Sciatic nerve (tissue), 2 donors: Measurements from ENCODE around the gene PCIF1. TPM values are rescaled to one million over a fixed set of nuclear protein-coding genes. Genes with fewer than 3 reads are reported as not detected.
A peak's percentile ranks its signal among the peaks of the same experiment; 100 is the strongest.

ENCODE experiments used
- ATAC-seq: fragments of 200-7000 bp; cut with Tn5 transposase; one replicate; pipeline ENCODE4 v1.9.1; 2020; ENCODE audit warnings: mild to moderate bottlenecking, moderate library complexity
- DNase-seq: peaks from one replicate; pipeline ENCODE4 v3.0.0-alpha.2; 2020; ENCODE audit warnings: low spot score
- intact Hi-C: fragments of 100-400 bp; cut with DNase I; formaldehyde crosslinking; loops from one replicate; pipeline ENCODE4 v1.14.2; 2022
- total RNA-seq: library from RNA; stranded (reverse); fragmentation: NEBNext Ultra II Directional; extraction: Animal tissue kit (Norgen Biotek cat#: 25700); gene quantifications from one replicate; pipeline ENCODE4 v1.2.1, GENCODE V29; 2021
- donor health status: DM: no; HTN: no; CAD: no.
- donor health status: DM: no; HTN: no; CAD: no.

The PCIF1 gene
- 38.2 TPM for total RNA-seq

- intact Hi-C loops, result no loop called here
- peak; percentile 93 for ATAC-seq
- DNase-seq, result peak; percentile 99
Measured at GRCh38 chr20:45934586-45935415, at the start of gene PCIF1. TSS of gene PCIF1 (plus strand) at chr20:45934683. CDS start at chr20:45939000, 4,317 bp downstream.

- no peak for DNase-seq
- intact Hi-C loops, result no loop called here
- ATAC-seq, result no peak
Measured at GRCh38 chr20:45886590-45887345, 47.7 kb upstream of the PCIF1 start.

- DNase-seq (no peak), ATAC-seq (no peak)
- intact Hi-C loops, result no loop called here
Measured at GRCh38 chr20:45887346-45887715, 47.2 kb upstream of the PCIF1 start, which contains the start of gene SPATA25. TSS of gene SPATA25 (minus strand) at chr20:45887622. CDS start at chr20:45887590, 32 bp downstream.

GRCh38 chr20:45888681-45889080 is 45.8 kb upstream of the PCIF1 start:
- ATAC-seq (no peak), DNase-seq (no peak)
- intact Hi-C loops, result no loop called here

- intact Hi-C loops, result loop anchor here (10.0 kb wide), 1 partner anchor 64 kb away; no protein-coding TSS in a partner anchor
- peak; percentile 90 for ATAC-seq
- peak; percentile 91 for DNase-seq
Measured at GRCh38 chr20:45890077-45890984, 44.2 kb upstream of the PCIF1 start.

GRCh38 chr20:45890985-45891983 is 43.2 kb upstream of the PCIF1 start, which contains the start of the genes CTSA and NEURL2:
TSS of gene CTSA (plus strand) at chr20:45891335. CDS start at chr20:45891569, 234 bp downstream.
TSS of gene NEURL2 (minus strand) at chr20:45891208. CDS start at chr20:45890991, 217 bp downstream.
- DNase-seq (peak; percentile 97), ATAC-seq (peak; percentile 93)
- intact Hi-C loops, result loop anchor here (10.0 kb wide), 1 partner anchor 64 kb away; no protein-coding TSS in a partner anchor

GRCh38 chr20:45892049-45892825 is 42.2 kb upstream of the PCIF1 start:
- intact Hi-C loops, result loop anchor here (10.0 kb wide), 1 partner anchor 63 kb away; no protein-coding TSS in a partner anchor
- DNase-seq (no peak), ATAC-seq (no peak)

GRCh38 chr20:45892828-45893500 is 41.5 kb upstream of the PCIF1 start:
- DNase-seq (peak; percentile 64), ATAC-seq (no peak)
- intact Hi-C loops, result loop anchor here (10.0 kb wide), 1 partner anchor 62 kb away; no protein-coding TSS in a partner anchor

GRCh38 chr20:45893831-45894230 is 40.7 kb upstream of the PCIF1 start:
- intact Hi-C loops, result loop anchor here (10.0 kb wide), 1 partner anchor 61 kb away; no protein-coding TSS in a partner anchor
- DNase-seq (no peak), ATAC-seq (no peak)

GRCh38 chr20:45894797-45895196 is 39.7 kb upstream of the PCIF1 start:
- intact Hi-C loops, result loop anchor here (10.0 kb wide), 1 partner anchor 60 kb away; no protein-coding TSS in a partner anchor
- ATAC-seq (no peak), DNase-seq (no peak)

GRCh38 chr20:45896641-45897161 is 37.8 kb upstream of the PCIF1 start:
- DNase-seq (no peak), ATAC-seq (no peak)
- intact Hi-C loops, result loop anchor here (10.0 kb wide), 1 partner anchor 58 kb away; no protein-coding TSS in a partner anchor

GRCh38 chr20:45897289-45897688 is 37.2 kb upstream of the PCIF1 start:
- intact Hi-C loops, result loop anchor here (10.0 kb wide), 1 partner anchor 58 kb away; no protein-coding TSS in a partner anchor
- DNase-seq, result no peak
- ATAC-seq, result no peak

- DNase-seq (no peak), ATAC-seq (no peak)
Measured at GRCh38 chr20:45897692-45898091, 36.8 kb upstream of the PCIF1 start.

GRCh38 chr20:45898285-45898684 is 36.2 kb upstream of the PCIF1 start:
- peak; percentile 5 for ATAC-seq
- intact Hi-C loops, result loop anchor here (10.0 kb wide), 1 partner anchor 57 kb away; no protein-coding TSS in a partner anchor
- no peak for DNase-seq

More at GRCh38 chr20:45897692-45898091, 36.8 kb upstream of the PCIF1 start:
- intact Hi-C loops, result loop anchor here (10.0 kb wide), 1 partner anchor 57 kb away; no protein-coding TSS in a partner anchor
